Tibial artery (tissue), 4 donors: ENCODE measurements around the gene TP63.

Source experiments
- DNase-seq, 2 donors: peaks; one replicate each; pipeline ENCODE4 v3.0.0-alpha.2; 2019
- H3K27ac ChIP-seq, 2 donors: fragments of 200-600 bp; sonication (generic) in 1 of 2; 1 replicate in 1 of 2; 2 replicates in 1 of 2; pipeline ENCODE4 v1.5.1; 2018 to 2019; ENCODE audit warnings: mild to moderate bottlenecking in 1 of 2
- H3K27me3 ChIP-seq, 2 donors: fragments of 200-600 bp; sonication (generic) in 1 of 2; one replicate each; pipeline versions ENCODE4 v1.5.1 to v1.6.0; 2016 to 2019
- H3K36me3 ChIP-seq, 3 donors: fragments of 200-600 bp; sonication (generic) in 2 of 3; one replicate each; pipeline ENCODE4 v1.5.1; 2016 to 2019; ENCODE audit warnings: mild to moderate bottlenecking in 2 of 3
- H3K4me1 ChIP-seq, 4 donors: fragments of 200-600 bp; sonication (generic) in 2 of 4; 1 replicate in 3 of 4; 2 replicates in 1 of 4; pipeline ENCODE4 v1.5.1; 2016 to 2019
- H3K4me3 ChIP-seq, 2 donors: fragments of 200-600 bp; sonication (generic) in 1 of 2; 1 replicate in 1 of 2; 2 replicates in 1 of 2; pipeline ENCODE4 v1.5.1; 2018 to 2019; ENCODE audit warnings: mild to moderate bottlenecking in 2 of 2
- H3K9me3 ChIP-seq, 3 donors: fragments of 200-600 bp; sonication (generic) in 1 of 3; one replicate each; pipeline ENCODE4 v1.5.1; 2016 to 2019
- CTCF ChIP-seq, 2 experiments: fragments of 200-600 bp in 1 of 2; fragments of 450-650 bp in 1 of 2; IDR thresholded peaks; one replicate each; pipeline ENCODE4 v1.5.1; 2017 to 2019; ENCODE audit warnings: antibody characterized with exemption in 2 of 2, mild to moderate bottlenecking in 1 of 2, moderate library complexity in 1 of 2
- intact Hi-C: fragments of 100-400 bp; cut with DNase I; formaldehyde crosslinking; loops from one replicate; pipeline ENCODE4 v1.15.0; 2023; ENCODE audit warnings: low total_unique reads

Gene TP63

GRCh38 chr3:189708375-189708774 lies 77.2 kb downstream of the TP63 start:
- Histone ChIP-seq H3K9me3 (no peaks in the 10 kb centered on the region), H3K36me3 (no peaks in the 10 kb centered on the region), H3K27me3 (no peaks in the 10 kb centered on the region), H3K4me3 (no peak overlapping the region), H3K27ac (no peak overlapping the region), H3K4me1 (peaks cover 0 to 11% (median 5%) of the 10 kb centered on the region in 4 donors)
- DNase-seq = no peak
- TF ChIP-seq CTCF (IDR thresholded peaks at IDR 0.05) = no peak
- intact Hi-C loops = no loop called here

GRCh38 chr3:189710620-189711402 lies 79.6 kb downstream of the TP63 start:
- Histone ChIP-seq H3K9me3 (no peaks in the 10 kb centered on the region), H3K27ac (no peak overlapping the region), H3K36me3 (no peaks in the 10 kb centered on the region), H3K4me3 (no peak overlapping the region), H3K4me1 (peaks cover 0 to 11% (median 5%) of the 10 kb centered on the region in 4 donors), H3K27me3 (no peaks in the 10 kb centered on the region)
- DNase-seq = no peak
- no peak for TF ChIP-seq CTCF (IDR thresholded peaks at IDR 0.05)
- intact Hi-C loops = no loop called here

- no peak for DNase-seq
- TF ChIP-seq CTCF (IDR thresholded peaks at IDR 0.05) = no peak
- H3K4me3 ChIP-seq = no peak overlapping the region
- H3K27me3 ChIP-seq = no peaks in the 10 kb centered on the region
- no peaks in the 10 kb centered on the region for H3K9me3 ChIP-seq
- intact Hi-C loops = no loop called here
- no peaks in the 10 kb centered on the region for H3K36me3 ChIP-seq
- H3K4me1 ChIP-seq = peaks cover 0 to 11% (median 5%) of the 10 kb centered on the region in 4 donors
- H3K27ac ChIP-seq = no peak overlapping the region
These were observed 81.8 kb downstream of the TP63 start for GRCh38 chr3:189712906-189713483.

- H3K4me3 ChIP-seq = no peak overlapping the region
- TF ChIP-seq CTCF (IDR thresholded peaks at IDR 0.05) = no peak
- no peaks in the 10 kb centered on the region for H3K9me3 ChIP-seq
- intact Hi-C loops = no loop called here
- DNase-seq = no peak
- H3K36me3 ChIP-seq = no peaks in the 10 kb centered on the region
- peaks cover 0 to 10% (median 4%) of the 10 kb centered on the region in 4 donors for H3K4me1 ChIP-seq
- H3K27me3 ChIP-seq = no peaks in the 10 kb centered on the region
- H3K27ac ChIP-seq = no peak overlapping the region
These were observed 84.1 kb downstream of the TP63 start for GRCh38 chr3:189714991-189715961.

- no peak for DNase-seq
- Histone ChIP-seq H3K36me3 (no peaks in the 10 kb centered on the region), H3K4me1 (no peaks in the 10 kb centered on the region), H3K4me3 (no peak overlapping the region), H3K27ac (no peak overlapping the region), H3K9me3 (no peaks in the 10 kb centered on the region), H3K27me3 (no peaks in the 10 kb centered on the region)
- no peak for TF ChIP-seq CTCF (IDR thresholded peaks at IDR 0.05)
- intact Hi-C loops = no loop called here
These were observed 87.0 kb downstream of the TP63 start for GRCh38 chr3:189718215-189718614.
